GM23338 (cell line): ENCODE measurements around the gene SBK1. TPM values are rescaled to one million over a fixed set of nuclear protein-coding genes. Genes with fewer than 3 reads are reported as not detected.

ENCODE experiments used
- ATAC-seq: fragments of 200-7000 bp; cut with Tn5 transposase; 3 replicates; pipeline ENCODE4 v1.9.1; 2020
- DNase-seq: peaks from one replicate; pipeline ENCODE4 v3.0.0-alpha.2; 2015; ENCODE audit warnings: low spot score
- H2AFZ ChIP-seq: fragments of 200-600 bp; sonication (generic); 2 replicates; pipeline ENCODE4 v1.8.0; 2016; ENCODE audit warnings: antibody characterized with exemption, mild to moderate bottlenecking, moderate library complexity
- H3F3A ChIP-seq: fragments of 200-600 bp; sonication (generic); replicated peaks from 2 replicates; pipeline ENCODE4 v1.8.0; 2017; ENCODE audit warnings: antibody characterized with exemption, mixed run types, low read depth
- H3K27ac ChIP-seq: fragments of 200-600 bp; sonication (generic); 2 replicates; pipeline ENCODE4 v1.6.1; 2016; ENCODE audit warnings: low read depth
- H3K27me3 ChIP-seq: fragments of 200-600 bp; sonication (generic); 2 replicates; pipeline ENCODE4 v1.8.0; 2016; ENCODE audit warnings: mild to moderate bottlenecking, mixed run types, moderate library complexity; ENCODE audit not compliant: insufficient read depth
- H3K36me3 ChIP-seq: fragments of 200-600 bp; sonication (generic); 2 replicates; pipeline ENCODE4 v1.8.0; 2016; ENCODE audit warnings: mild to moderate bottlenecking; ENCODE audit not compliant: insufficient read depth
- H3K4me1 ChIP-seq: fragments of 200-600 bp; sonication (generic); 2 replicates; pipeline ENCODE4 v1.8.0; 2016; ENCODE audit warnings: mild to moderate bottlenecking, moderate library complexity; ENCODE audit not compliant: insufficient read depth
- H3K4me2 ChIP-seq: fragments of 200-600 bp; sonication (generic); 2 replicates; pipeline ENCODE4 v1.7.1; 2017; ENCODE audit warnings: mixed run types
- H3K4me3 ChIP-seq: fragments of 200-600 bp; sonication (generic); 2 replicates; pipeline ENCODE4 v1.6.1; 2016; ENCODE audit warnings: mixed run types
- H3K79me2 ChIP-seq: fragments of 200-600 bp; sonication (generic); replicated peaks from 2 replicates; pipeline ENCODE4 v1.8.0; 2017; ENCODE audit warnings: mild to moderate bottlenecking; ENCODE audit not compliant: insufficient read depth
- H3K9me2 ChIP-seq: fragments of 200-600 bp; sonication (generic); 2 replicates; pipeline ENCODE4 v1.8.0; 2017; ENCODE audit not compliant: insufficient read depth
- H4K20me1 ChIP-seq: fragments of 200-600 bp; sonication (generic); replicated peaks from 2 replicates; pipeline ENCODE4 v1.8.0; 2017; ENCODE audit warnings: mild to moderate bottlenecking; ENCODE audit not compliant: insufficient read depth
- H3K27ac Mint-ChIP-seq: 2 replicates; pipeline ENCODE4 v1.8.0; 2020; ENCODE audit warnings: inconsistent platforms, mild to moderate bottlenecking, moderate library complexity, mixed read lengths
- H3K27me3 Mint-ChIP-seq: 3 replicates; pipeline ENCODE4 v1.8.0; 2022; ENCODE audit warnings: low read depth, mild to moderate bottlenecking, moderate library complexity, mixed read lengths, inconsistent platforms; ENCODE audit not compliant: insufficient read depth, poor library complexity
- H3K36me3 Mint-ChIP-seq: 3 replicates; pipeline ENCODE4 v1.8.0; 2021; ENCODE audit warnings: low read depth, mild to moderate bottlenecking, inconsistent platforms, moderate library complexity, mixed read lengths
- H3K4me1 Mint-ChIP-seq: 3 replicates; pipeline ENCODE4 v1.8.0; 2020; ENCODE audit warnings: mild to moderate bottlenecking, inconsistent platforms, mixed read lengths
- H3K4me3 Mint-ChIP-seq: 3 replicates; pipeline ENCODE4 v1.8.0; 2021; ENCODE audit warnings: moderate library complexity, mild to moderate bottlenecking, inconsistent platforms, mixed read lengths
- H3K9me3 Mint-ChIP-seq: 3 replicates; pipeline ENCODE4 v1.8.0; 2020; ENCODE audit warnings: moderate library complexity, mild to moderate bottlenecking, inconsistent platforms, mixed read lengths
- NANOG ChIP-seq: IDR thresholded peaks from 2 replicates; pipeline ENCODE4 v1.6.1; 2016; ENCODE audit warnings: antibody characterized with exemption, borderline replicate concordance
- POLR2AphosphoS5 ChIP-seq: IDR thresholded peaks from 2 replicates; pipeline ENCODE4 v1.6.1; 2016; ENCODE audit warnings: antibody characterized with exemption, low read depth
- STAT1 ChIP-seq: IDR thresholded peaks from one replicate; pipeline ENCODE4 v1.6.1; 2016; ENCODE audit warnings: antibody characterized with exemption; ENCODE audit not compliant: unreplicated experiment
- ZNF114 ChIP-seq: fragments of 250-450 bp; sonication (Bioruptor Pico); IDR thresholded peaks from 2 replicates; pipeline ENCODE4 v1.5.0; 2020; ENCODE audit warnings: mild to moderate bottlenecking, moderate library complexity
- ZNF331 ChIP-seq: fragments of 250-450 bp; sonication (Bioruptor Pico); IDR thresholded peaks from 2 replicates; pipeline ENCODE4 v1.5.0; 2020; ENCODE audit warnings: low read depth, mild to moderate bottlenecking, moderate library complexity
- polyA plus RNA-seq: library from polyadenylated mRNA; unstranded; fragments of >200 nt; fragmentation: Nextera tagmentation; extraction: Ambion mirVana; gene quantifications from 2 replicates; pipeline ENCODE4 v1.2.1, GENCODE V29; 2016
- total RNA-seq: library from RNA; depleted of rRNA; stranded (reverse); fragments of >200 nt; shearing (Covaris generic); gene quantifications from 2 replicates; pipeline ENCODE4 v1.2.3, GENCODE V29; 2014
- TF ChIP-seq, protein P1 (sequence below): fragments of 250-450 bp; sonication (Bioruptor Pico); IDR thresholded peaks from 2 replicates; pipeline ENCODE4 v1.5.0; 2020; ENCODE audit warnings: mild to moderate bottlenecking, moderate library complexity
- TF ChIP-seq, protein P2 (sequence below), 2 experiments: fragments of 200-600 bp in 1 of 2; sonication (generic) in 1 of 2; conservative IDR thresholded peaks; 2 replicates each; pipeline versions ENCODE4 v1.5.1 to v1.6.1; 2016 to 2017; ENCODE audit warnings: antibody characterized with exemption in 2 of 2, low read depth in 2 of 2, mild to moderate bottlenecking in 2 of 2, moderate library complexity in 1 of 2

SBK1 gene
- total and polyA plus RNA-seq, 2 experiments from 2014 or later, result 23.9 to 68.1 TPM

DNA sequence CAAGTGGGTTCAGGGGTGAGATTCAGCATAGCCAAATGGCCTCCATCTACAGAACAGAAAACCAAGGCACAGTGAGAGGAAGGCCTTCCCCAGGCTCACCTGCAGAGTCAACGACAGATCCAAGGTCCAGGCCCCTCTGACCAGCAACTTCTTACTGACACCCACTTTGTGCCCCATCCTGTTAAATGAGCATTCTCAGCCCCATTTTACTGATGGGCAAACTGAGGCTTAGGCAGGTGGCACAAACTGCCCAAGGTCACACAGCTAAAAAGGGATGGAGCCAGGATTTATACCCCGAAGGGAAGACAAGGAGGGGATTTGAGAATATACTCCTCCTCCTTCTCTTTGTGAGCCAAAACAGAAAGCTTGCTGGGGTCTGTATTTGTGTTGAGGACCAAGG is 9.3 kb downstream of the SBK1 start:
- no peaks in the 10 kb centered on the region for H3K27me3 ChIP-seq
- no peak overlapping the region for H3K27ac Mint-ChIP-seq

More for the DNA sequence above, 9.3 kb downstream of the SBK1 start:
- DNase-seq (no peak), ATAC-seq (no peak)
- Mint-ChIP-seq H3K9me3 (no peaks in the 10 kb centered on the region), H3K27me3 (peaks cover 11% of the 10 kb centered on the region), H3K4me3 (no peak overlapping the region), H3K36me3 (peaks cover 51% of the 10 kb centered on the region), H3K4me1 (peaks cover 27% of the 10 kb centered on the region)
- Histone ChIP-seq H3K27ac (no peak overlapping the region), H3K79me2 (peaks cover 88% of the 10 kb centered on the region), H3K9me2 (no peaks in the 10 kb centered on the region), H3K4me2 (no peak overlapping the region), H3K4me1 (peaks cover 11% of the 10 kb centered on the region), H2AFZ (no peak overlapping the region), H3K4me3 (no peak overlapping the region), H4K20me1 (peaks cover 53% of the 10 kb centered on the region), H3F3A (0 out of 2 replicates have a peak, but pooled peaks cover 4% of the 10 kb centered on the region), H3K36me3 (peaks cover 7% of the 10 kb centered on the region; the same call in 1 of the 2 replicates)
- TF ChIP-seq NANOG (no peak), STAT1 (no peak), POLR2AphosphoS5 (no peak), ZNF114 (CRISPR knock-in tag) (no peak), ZNF331 (no peak)
- TF ChIP-seq, protein P1, sequence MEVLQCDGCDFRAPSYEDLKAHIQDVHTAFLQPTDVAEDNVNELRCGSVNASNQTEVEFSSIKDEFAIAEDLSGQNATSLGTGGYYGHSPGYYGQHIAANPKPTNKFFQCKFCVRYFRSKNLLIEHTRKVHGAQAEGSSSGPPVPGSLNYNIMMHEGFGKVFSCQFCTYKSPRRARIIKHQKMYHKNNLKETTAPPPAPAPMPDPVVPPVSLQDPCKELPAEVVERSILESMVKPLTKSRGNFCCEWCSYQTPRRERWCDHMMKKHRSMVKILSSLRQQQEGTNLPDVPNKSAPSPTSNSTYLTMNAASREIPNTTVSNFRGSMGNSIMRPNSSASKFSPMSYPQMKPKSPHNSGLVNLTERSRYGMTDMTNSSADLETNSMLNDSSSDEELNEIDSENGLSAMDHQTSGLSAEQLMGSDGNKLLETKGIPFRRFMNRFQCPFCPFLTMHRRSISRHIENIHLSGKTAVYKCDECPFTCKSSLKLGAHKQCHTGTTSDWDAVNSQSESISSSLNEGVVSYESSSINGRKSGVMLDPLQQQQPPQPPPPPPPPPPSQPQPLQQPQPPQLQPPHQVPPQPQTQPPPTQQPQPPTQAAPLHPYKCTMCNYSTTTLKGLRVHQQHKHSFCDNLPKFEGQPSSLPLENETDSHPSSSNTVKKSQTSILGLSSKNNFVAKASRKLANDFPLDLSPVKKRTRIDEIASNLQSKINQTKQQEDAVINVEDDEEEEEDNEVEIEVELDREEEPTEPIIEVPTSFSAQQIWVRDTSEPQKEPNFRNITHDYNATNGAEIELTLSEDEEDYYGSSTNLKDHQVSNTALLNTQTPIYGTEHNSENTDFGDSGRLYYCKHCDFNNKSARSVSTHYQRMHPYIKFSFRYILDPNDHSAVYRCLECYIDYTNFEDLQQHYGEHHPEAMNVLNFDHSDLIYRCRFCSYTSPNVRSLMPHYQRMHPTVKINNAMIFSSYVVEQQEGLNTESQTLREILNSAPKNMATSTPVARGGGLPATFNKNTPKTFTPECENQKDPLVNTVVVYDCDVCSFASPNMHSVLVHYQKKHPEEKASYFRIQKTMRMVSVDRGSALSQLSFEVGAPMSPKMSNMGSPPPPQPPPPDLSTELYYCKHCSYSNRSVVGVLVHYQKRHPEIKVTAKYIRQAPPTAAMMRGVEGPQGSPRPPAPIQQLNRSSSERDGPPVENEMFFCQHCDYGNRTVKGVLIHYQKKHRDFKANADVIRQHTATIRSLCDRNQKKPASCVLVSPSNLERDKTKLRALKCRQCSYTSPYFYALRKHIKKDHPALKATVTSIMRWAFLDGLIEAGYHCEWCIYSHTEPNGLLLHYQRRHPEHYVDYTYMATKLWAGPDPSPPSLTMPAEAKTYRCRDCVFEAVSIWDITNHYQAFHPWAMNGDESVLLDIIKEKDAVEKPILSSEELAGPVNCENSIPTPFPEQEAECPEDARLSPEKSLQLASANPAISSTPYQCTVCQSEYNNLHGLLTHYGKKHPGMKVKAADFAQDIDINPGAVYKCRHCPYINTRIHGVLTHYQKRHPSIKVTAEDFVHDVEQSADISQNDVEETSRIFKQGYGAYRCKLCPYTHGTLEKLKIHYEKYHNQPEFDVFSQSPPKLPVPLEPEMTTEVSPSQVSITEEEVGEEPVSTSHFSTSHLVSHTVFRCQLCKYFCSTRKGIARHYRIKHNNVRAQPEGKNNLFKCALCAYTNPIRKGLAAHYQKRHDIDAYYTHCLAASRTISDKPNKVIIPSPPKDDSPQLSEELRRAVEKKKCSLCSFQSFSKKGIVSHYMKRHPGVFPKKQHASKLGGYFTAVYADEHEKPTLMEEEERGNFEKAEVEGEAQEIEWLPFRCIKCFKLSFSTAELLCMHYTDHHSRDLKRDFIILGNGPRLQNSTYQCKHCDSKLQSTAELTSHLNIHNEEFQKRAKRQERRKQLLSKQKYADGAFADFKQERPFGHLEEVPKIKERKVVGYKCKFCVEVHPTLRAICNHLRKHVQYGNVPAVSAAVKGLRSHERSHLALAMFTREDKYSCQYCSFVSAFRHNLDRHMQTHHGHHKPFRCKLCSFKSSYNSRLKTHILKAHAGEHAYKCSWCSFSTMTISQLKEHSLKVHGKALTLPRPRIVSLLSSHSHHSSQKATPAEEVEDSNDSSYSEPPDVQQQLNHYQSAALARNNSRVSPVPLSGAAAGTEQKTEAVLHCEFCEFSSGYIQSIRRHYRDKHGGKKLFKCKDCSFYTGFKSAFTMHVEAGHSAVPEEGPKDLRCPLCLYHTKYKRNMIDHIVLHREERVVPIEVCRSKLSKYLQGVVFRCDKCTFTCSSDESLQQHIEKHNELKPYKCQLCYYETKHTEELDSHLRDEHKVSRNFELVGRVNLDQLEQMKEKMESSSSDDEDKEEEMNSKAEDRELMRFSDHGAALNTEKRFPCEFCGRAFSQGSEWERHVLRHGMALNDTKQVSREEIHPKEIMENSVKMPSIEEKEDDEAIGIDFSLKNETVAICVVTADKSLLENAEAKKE (CRISPR knock-in tag), result no peak
- TF ChIP-seq, protein P2, sequence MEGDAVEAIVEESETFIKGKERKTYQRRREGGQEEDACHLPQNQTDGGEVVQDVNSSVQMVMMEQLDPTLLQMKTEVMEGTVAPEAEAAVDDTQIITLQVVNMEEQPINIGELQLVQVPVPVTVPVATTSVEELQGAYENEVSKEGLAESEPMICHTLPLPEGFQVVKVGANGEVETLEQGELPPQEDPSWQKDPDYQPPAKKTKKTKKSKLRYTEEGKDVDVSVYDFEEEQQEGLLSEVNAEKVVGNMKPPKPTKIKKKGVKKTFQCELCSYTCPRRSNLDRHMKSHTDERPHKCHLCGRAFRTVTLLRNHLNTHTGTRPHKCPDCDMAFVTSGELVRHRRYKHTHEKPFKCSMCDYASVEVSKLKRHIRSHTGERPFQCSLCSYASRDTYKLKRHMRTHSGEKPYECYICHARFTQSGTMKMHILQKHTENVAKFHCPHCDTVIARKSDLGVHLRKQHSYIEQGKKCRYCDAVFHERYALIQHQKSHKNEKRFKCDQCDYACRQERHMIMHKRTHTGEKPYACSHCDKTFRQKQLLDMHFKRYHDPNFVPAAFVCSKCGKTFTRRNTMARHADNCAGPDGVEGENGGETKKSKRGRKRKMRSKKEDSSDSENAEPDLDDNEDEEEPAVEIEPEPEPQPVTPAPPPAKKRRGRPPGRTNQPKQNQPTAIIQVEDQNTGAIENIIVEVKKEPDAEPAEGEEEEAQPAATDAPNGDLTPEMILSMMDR (conservative IDR thresholded peaks at IDR 0.05; ENCODE audit: low read depth in 2 of 2), result no peak
